C4-2B (cell line): ENCODE data around the gene ZNF865.
A peak's percentile ranks its signal among the peaks of the same experiment; 100 is the strongest.

ENCODE experiments used
- H3K27ac ChIP-seq: fragments of 450-650 bp; 2 replicates; pipeline ENCODE4 v1.5.1; 2017
- ZFX ChIP-seq: fragments of 450-650 bp; IDR thresholded peaks from 2 replicates; pipeline ENCODE4 v1.6.1; 2017
- TF ChIP-seq, protein P1 (sequence below): fragments of 450-650 bp; conservative IDR thresholded peaks from 2 replicates; pipeline ENCODE4 v1.5.1; 2017; ENCODE audit warnings: mild to moderate bottlenecking

The ZNF865 gene

GRCh38 chr19:55623130-55623529, 17.7 kb downstream of the ZNF865 start:
- TF ChIP-seq, protein P1, sequence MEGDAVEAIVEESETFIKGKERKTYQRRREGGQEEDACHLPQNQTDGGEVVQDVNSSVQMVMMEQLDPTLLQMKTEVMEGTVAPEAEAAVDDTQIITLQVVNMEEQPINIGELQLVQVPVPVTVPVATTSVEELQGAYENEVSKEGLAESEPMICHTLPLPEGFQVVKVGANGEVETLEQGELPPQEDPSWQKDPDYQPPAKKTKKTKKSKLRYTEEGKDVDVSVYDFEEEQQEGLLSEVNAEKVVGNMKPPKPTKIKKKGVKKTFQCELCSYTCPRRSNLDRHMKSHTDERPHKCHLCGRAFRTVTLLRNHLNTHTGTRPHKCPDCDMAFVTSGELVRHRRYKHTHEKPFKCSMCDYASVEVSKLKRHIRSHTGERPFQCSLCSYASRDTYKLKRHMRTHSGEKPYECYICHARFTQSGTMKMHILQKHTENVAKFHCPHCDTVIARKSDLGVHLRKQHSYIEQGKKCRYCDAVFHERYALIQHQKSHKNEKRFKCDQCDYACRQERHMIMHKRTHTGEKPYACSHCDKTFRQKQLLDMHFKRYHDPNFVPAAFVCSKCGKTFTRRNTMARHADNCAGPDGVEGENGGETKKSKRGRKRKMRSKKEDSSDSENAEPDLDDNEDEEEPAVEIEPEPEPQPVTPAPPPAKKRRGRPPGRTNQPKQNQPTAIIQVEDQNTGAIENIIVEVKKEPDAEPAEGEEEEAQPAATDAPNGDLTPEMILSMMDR, result no peak
- no peak for TF ChIP-seq ZFX
- no peak overlapping the region for H3K27ac ChIP-seq

- TF ChIP-seq, protein P1, result no peak
- TF ChIP-seq ZFX, result no peak
- no peak overlapping the region for H3K27ac ChIP-seq
These were observed 18.1 kb downstream of the ZNF865 start for GRCh38 chr19:55623561-55623960.

DNA sequence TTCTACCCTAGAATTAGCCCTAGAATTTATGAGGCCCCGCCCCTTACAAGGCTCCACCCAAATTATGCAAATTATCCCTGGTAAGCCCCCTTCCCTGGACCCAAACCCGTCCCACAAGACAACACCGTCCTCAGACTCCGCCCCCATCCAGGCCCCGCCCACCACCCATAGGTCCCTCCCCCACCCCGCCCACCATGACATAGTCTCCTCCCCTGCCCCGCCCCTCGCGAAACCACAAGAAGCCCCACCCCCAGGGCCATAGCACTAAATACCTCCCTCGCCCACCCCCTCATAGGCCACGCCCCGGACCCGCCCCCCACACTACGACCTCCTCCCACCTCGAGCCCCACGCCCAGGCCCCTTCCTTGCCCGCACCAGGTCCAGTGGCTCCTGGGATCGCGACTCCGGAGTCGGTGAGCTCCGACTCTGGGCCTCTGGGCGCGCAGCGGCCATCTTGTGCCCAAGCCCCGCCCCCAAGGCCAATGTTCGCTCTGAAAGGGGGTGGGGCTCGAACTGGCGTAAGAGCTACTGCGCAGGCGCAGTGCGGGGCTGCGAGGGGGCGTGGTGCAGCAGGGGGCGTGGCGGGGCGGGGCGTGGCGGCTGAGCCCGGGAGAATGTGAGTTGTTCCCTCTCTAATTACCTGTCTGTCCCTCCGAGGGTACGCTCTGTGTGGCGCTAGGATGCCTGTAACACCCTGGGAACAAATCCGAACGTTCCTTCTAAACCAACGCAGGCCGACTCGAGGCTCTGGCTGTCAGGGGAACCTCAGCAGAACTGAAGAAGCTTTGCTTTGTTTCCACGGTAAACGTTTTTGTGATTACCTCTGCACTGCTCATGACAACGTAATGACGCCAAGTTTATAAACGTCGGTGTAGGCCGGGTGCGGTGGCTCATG, 18.9 kb downstream of the ZNF865 start, which contains the start of gene ZNF784:
Gene ZNF784, minus strand, starts transcription at position 458 of the 895 bp plus-strand sequence. Its CDS starts 5 bp downstream, at position 453.
- H3K27ac ChIP-seq, result peak within 1 kb of the TSS; percentile 72
- TF ChIP-seq ZFX, result no peak
- TF ChIP-seq, protein P1, result no peak

DNA sequence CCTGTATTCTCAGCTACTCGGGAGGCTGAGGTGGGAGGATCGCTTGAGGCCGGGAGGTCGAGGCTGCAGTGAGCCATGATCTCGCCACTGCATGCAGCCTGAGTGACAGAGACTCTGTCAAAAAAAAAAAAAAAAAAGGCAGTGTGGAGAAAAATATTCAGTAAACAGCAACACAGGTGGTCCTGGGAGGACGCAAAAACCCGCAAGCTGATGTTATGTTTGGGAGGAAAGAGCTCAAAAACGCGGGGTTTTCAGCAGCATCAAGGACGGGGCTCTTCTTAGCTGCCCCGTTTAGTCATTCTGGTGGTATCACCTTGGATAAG, 19.5 kb downstream of the ZNF865 start:
- TF ChIP-seq ZFX, result no peak
- TF ChIP-seq, protein P1, result no peak
- peak overlapping the region; percentile 72 for H3K27ac ChIP-seq

- TF ChIP-seq ZFX, result no peak
- TF ChIP-seq, protein P1, result no peak
- no peak overlapping the region for H3K27ac ChIP-seq
These were observed 20.9 kb downstream of the ZNF865 start for GRCh38 chr19:55626350-55626749.

DNA sequence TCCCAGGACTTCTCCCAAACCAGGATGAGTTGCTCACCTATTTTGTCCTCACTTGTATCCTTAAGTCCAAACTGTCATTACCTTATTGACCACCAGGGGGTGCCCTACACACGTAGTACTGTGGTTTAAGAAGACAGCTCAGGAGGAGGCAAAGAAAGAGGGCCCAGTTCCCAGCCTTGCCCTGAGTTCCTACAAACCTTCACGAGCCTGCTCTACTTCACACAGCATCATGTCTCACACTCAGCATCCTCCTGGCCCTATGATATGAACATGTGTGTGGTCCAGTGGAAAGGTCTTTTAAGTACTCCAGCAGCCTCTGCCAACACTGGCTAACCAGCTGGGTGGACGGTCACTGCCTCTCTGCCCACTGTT, 27.0 kb downstream of the ZNF865 start:
- TF ChIP-seq ZFX, result no peak
- TF ChIP-seq, protein P1, result peak; percentile 86
- H3K27ac ChIP-seq, result no peak overlapping the region

- TF ChIP-seq, protein P1, result no peak
- no peak for TF ChIP-seq ZFX
- H3K27ac ChIP-seq, result no peak overlapping the region
These were observed 28.4 kb downstream of the ZNF865 start for GRCh38 chr19:55633861-55634260.
